Stimulated activated CD8-positive, alpha-beta memory T cell treated with anti-CD3 and anti-CD28 coated beads, Interleukin-15, amount 100 ng/mL, for 48 hours (primary cell): ENCODE measurements around the gene KCNIP2.
A peak's percentile ranks its signal among the peaks of the same experiment; 100 is the strongest.

Source experiments
- DNase-seq, 2 donors: peaks; one replicate each; pipeline ENCODE4 v3.0.0-alpha.2; 2020; ENCODE audit warnings: low read depth in 2 of 2

Gene KCNIP2

DNA sequence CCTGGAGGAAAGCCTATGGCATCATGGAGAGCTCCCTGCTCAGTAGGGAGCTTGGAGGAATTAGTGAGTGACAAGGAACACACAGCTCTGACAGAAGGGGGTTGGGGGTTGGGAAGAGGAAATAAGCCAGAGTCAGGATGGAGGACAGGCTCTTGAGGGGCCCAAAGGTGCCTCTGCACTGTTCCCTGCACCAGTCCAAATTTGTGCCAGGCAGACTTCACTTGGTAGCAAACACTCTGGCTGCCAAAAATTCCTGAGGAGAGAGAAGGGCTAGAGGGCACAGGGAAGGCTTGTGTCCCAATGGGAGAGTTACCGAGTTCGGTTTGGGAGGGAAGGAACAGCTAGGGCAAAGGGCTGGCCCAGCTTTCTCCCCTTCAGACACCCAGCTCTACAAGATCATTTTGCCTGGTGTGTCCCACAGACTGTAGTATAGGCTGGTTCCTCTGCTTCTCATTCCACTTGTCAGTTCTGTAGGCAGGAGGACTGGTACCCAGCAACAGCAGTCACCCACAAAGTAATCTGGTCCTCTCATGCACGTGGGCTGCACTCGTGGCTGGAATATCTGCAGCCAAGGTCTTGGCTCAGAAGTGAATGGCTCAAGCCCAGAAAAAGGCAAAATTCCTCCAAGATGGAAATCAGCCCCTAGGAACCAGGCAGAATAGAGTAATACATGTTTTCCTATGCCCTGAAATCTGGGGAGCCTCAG lies 8.0 kb upstream of the KCNIP2 start:
- no peak for DNase-seq

- DNase-seq: no peak
These were observed 7.1 kb upstream of the KCNIP2 start for GRCh38 chr10:101850749-101851148.

- no peak for DNase-seq
These were observed 5.3 kb upstream of the KCNIP2 start for GRCh38 chr10:101848894-101849351.

DNA sequence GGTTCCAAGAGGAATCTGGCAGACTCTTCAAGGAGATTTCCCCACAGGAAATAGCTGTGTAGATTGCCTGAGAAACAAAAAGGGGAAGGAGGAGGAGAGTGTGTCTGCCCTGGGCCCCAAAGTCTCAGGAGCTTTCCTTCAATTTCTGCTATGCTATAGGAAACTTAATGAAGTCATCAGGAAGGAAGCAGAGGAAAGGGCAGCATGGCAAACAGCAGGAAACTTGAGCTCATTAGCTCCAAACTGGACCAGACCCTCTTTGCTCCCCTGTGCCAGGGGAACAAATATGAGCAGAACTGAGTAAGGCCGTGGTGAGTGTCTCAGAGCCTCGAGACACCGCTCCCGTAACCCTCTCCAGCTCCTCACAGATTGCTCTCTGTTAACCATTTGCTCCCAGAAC lies 4.8 kb upstream of the KCNIP2 start:
- no peak for DNase-seq

DNA sequence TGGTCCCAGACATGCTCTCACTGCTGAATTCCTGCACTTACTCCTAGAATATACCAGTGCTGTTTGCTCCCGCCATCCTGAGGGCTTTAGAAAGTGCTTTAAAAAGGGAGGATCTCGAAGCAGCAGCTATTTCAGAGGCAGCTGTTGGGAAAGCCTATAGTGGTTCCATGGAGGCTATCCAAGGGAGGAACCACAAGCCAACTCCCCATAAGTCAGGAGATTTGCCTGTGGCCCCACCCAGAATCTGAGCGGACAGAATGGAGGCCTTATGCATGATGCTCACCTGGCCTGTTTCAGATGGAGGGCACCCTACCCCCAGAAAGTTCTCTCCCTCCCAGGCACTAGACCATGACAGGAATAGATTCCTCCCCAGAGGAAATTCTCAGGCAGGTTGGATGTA lies 2.3 kb upstream of the KCNIP2 start:
- no peak for DNase-seq

DNA sequence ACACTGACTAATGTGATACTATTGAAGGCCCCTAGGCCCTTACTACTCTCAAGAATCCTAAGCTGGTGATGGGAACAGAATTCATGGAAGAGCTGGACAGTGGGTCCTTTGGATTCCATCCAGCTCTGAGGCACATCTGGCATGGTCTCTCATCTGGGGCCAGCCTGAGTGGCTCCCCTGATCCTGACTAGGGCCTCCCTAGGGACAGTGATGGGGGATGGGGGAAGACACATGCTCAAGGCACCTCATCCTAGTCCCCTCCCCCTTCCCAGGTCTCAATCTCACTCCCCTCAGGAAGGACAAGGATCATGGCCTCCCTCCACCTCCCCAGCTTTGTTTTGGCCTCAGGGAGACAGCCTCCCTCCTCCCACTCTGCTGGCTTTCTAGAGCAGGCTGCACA lies 1.8 kb downstream of the KCNIP2 start:
- no peak for DNase-seq

- peak; percentile 70 to 72 for DNase-seq
These were observed 2.7 kb downstream of the KCNIP2 start for GRCh38 chr10:101840741-101841453.

GRCh38 chr10:101840102-101840684 lies 3.4 kb downstream of the KCNIP2 start:
- DNase-seq: no peak

- peak; percentile 43 to 61 for DNase-seq
These were observed 4.1 kb downstream of the KCNIP2 start for GRCh38 chr10:101839416-101840063.

GRCh38 chr10:101839002-101839401 lies 4.6 kb downstream of the KCNIP2 start:
- DNase-seq: no peak

- no peak for DNase-seq
These were observed 5.1 kb downstream of the KCNIP2 start for GRCh38 chr10:101838416-101838970.

DNA sequence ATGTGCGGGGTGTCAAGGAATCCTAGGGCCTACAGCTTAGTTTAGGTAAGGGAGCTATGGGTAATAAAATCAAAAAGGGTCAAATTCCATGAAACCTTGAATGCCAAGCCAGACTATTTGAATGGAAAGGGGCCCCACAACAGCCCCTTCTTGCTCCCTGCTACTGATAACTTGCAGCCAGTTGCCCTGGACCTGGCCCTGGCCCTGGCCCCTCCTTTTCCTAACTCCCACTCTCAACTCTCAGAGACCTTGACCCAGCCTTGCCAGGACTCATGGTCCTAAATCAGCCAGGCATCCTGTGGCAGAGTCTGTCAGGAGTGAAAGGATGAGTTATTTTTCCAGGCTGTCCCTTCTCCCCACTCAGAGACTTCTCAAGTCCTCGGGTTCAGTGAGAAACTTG lies 5.9 kb downstream of the KCNIP2 start:
- no peak for DNase-seq

DNA sequence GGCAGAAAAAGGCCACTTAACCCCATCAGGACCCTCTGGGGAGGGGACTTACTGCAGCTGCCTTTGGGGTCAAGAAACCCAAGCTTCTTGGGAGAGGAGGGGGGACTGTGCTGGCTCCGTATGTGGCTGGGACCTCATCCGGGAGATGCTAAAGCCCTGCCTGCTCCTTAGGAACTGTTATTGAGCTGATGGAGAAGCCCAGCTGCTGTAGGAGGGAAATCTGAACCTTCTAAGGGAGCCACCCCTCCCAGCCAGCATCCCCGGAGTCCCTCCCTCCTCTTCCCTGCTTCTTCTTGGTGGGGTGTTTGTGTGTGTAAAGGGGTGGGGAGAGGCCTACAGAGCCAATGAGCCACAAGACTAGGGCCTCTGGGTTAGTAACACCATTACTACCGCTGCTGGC lies 8.2 kb downstream of the KCNIP2 start:
- no peak for DNase-seq

- DNase-seq: no peak
These were observed 9.3 kb downstream of the KCNIP2 start for GRCh38 chr10:101834341-101834740.

DNA sequence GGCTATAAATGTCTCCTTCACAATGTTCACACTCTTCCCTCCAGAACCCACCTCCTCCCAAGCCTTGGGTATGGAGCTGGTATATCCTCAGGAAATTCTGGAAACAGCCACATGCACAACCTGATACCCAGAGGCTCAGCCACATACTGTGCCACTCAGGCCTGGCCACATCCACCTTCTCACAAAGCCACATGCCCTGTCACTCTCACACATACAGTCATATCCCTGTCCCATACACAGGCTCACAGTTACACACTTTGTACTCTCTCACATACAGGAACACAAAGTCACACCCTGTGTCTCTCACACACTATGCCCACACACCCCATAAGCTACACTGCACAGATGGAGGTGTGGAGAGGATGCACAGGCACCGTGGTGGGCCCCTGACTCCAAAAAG lies 10.1 kb downstream of the KCNIP2 start:
- DNase-seq: no peak

GRCh38 chr10:101832325-101832771 lies 11.3 kb downstream of the KCNIP2 start:
- no peak for DNase-seq

DNA sequence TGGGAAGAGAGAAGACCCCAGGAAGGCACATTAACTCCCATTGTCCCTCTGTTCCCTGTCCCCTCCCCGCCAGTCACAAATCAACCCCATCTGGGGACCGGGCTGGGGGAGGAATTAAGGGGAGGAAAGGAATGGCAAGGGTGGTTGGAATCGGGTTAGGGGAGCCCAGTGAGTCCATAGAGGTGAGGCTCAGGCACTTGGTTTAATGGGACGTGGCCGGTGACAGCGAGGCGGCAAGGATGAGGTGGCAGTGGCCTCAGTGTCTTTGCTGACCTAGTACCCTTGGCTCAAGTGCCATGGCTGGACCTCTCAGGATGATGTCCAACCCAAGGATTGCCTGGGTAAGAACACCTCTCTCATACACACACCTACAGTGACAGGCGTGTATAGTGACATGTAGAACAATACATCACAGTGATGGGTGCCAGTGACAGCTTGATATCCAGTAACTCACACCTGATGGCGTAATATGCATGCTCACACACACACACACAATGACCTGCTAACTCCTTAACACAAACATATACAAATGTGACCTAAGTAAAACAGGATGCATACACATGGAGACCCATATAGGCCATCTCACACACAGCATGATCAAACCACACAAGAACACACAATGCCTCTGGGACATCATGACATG lies 12.3 kb downstream of the KCNIP2 start:
- no peak for DNase-seq

DNA sequence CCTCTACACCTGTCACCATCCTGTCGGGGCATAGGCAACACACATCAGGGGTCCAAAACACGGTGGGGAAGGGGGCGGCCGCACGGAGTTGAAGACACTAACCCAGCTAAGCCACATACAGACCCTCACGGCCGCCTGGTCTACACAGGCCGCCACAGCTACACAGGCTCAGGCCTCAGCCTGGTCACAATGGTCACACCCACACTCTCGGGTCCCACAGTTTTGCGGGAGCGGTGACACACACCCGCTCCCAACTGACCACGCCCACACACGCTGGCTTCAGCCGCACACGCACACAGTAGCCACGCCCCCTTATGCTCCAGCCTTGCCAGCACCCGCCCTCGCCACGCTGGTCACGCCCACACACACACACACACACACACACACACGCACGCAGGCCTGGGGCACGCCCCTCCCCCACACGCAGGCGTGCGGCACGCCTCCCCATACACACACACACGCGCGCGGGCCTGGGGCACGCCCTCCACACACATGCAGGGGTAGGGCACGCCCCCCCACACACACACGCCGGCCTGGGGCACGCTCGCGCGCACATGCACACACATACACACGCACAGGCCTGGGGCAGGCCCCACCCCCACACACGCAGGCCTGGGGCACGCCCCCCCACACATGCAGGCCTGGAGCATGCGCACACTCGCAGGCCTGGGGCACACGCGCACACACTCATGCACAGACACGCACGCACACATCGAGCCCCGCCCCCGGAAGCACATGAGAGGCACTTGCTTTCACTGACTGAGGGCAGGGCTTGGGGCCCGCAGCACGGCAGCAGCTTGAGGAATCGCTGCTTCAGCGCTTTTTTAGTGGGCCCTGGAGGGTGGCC lies 13.1 kb downstream of the KCNIP2 start:
- peak; percentile 83 for DNase-seq

DNA sequence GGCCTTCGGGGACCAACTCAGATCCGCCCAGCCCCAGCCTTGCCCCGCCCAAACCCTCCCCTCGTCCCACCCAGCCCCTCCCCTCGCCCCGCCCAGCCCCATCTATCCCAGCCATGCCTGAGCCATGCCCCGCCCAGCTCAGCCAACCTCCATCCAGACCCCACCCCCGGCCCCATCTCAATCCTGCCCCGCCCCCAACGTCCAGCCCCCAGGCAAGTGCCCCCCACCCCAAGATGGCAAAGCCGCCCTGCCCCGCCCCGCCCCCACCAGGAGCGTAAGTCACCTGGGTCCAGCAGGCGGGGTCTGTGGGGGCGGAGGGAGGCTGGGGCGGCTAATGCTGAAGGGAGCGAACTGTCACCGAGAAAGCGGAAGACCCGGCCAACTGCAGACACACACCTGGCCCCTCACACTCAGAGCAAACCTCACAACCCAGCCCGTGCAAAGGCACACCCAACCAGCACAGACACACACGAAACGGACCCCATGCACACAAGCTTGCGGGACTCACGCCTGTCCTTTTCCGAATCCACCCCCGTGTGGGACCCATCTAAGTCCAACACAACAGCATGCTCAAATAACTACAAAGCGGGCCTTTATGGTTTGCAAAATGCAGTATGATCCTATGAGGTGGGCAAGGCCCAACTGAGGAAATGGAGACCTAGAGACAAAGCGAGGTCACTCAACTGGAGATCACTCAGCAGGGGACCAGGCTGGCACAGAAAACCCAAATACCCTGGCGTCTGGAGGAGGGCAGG lies 13.9 kb downstream of the KCNIP2 start:
- peak in 1 of 2 donors; percentile 42 for DNase-seq
